Measurements from ENCODE around the gene RASGRF1.

The RASGRF1 gene

DNA sequence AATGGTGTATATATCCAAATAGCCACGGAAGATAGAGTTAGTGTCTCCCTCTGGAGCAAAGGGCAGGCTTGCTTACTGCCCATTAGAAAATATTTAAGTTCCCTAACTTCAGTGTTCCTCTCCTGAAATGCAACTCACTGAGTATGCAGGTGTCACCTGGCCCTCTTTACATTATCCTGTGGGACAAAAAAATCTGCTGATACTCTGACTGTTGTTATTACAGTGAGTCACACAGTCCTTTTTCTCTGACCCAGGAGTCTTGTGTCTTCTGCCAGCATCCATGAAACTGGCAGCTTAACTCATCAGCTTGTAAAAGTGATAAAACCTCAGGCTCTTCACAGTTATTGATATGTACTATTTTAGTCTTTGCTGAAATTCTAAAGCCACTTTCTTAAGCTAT, 42.2 kb upstream of the RASGRF1 start:
- no peak for DNase-seq (ENCODE audit: low read depth in 1 of 2, low spot score in 1 of 2)
- Histone ChIP-seq H3K4me3 (replicated peaks; ENCODE audit: insufficient read depth, low read length) (no peak overlapping the region), H3K27ac (replicated peaks) (no peak overlapping the region), H3K27me3 (ENCODE audit: insufficient read depth, poor library complexity, severe bottlenecking) (peaks cover 9% of the 10 kb centered on the region)
- TF ChIP-seq SPI1 (IDR thresholded peaks at IDR 0.05; ENCODE audit: borderline replicate concordance, low read depth), result no peak
- no peak for TF ChIP-seq GABPA (IDR thresholded peaks at IDR 0.05; ENCODE audit: low read depth)
- no peak for TF ChIP-seq POLR2AphosphoS5 (IDR thresholded peaks at IDR 0.05; ENCODE audit: low read depth)
- TF ChIP-seq, protein P1, sequence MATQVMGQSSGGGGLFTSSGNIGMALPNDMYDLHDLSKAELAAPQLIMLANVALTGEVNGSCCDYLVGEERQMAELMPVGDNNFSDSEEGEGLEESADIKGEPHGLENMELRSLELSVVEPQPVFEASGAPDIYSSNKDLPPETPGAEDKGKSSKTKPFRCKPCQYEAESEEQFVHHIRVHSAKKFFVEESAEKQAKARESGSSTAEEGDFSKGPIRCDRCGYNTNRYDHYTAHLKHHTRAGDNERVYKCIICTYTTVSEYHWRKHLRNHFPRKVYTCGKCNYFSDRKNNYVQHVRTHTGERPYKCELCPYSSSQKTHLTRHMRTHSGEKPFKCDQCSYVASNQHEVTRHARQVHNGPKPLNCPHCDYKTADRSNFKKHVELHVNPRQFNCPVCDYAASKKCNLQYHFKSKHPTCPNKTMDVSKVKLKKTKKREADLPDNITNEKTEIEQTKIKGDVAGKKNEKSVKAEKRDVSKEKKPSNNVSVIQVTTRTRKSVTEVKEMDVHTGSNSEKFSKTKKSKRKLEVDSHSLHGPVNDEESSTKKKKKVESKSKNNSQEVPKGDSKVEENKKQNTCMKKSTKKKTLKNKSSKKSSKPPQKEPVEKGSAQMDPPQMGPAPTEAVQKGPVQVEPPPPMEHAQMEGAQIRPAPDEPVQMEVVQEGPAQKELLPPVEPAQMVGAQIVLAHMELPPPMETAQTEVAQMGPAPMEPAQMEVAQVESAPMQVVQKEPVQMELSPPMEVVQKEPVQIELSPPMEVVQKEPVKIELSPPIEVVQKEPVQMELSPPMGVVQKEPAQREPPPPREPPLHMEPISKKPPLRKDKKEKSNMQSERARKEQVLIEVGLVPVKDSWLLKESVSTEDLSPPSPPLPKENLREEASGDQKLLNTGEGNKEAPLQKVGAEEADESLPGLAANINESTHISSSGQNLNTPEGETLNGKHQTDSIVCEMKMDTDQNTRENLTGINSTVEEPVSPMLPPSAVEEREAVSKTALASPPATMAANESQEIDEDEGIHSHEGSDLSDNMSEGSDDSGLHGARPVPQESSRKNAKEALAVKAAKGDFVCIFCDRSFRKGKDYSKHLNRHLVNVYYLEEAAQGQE (IDR thresholded peaks at IDR 0.05; ENCODE audit: insufficient replicate concordance, low read depth), result no peak
- TF ChIP-seq, protein P2, sequence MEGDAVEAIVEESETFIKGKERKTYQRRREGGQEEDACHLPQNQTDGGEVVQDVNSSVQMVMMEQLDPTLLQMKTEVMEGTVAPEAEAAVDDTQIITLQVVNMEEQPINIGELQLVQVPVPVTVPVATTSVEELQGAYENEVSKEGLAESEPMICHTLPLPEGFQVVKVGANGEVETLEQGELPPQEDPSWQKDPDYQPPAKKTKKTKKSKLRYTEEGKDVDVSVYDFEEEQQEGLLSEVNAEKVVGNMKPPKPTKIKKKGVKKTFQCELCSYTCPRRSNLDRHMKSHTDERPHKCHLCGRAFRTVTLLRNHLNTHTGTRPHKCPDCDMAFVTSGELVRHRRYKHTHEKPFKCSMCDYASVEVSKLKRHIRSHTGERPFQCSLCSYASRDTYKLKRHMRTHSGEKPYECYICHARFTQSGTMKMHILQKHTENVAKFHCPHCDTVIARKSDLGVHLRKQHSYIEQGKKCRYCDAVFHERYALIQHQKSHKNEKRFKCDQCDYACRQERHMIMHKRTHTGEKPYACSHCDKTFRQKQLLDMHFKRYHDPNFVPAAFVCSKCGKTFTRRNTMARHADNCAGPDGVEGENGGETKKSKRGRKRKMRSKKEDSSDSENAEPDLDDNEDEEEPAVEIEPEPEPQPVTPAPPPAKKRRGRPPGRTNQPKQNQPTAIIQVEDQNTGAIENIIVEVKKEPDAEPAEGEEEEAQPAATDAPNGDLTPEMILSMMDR (IDR thresholded peaks at IDR 0.05; ENCODE audit: insufficient read depth, low read length), result no peak

GRCh38 chr15:79132361-79132760, 41.8 kb upstream of the RASGRF1 start:
- no peak for DNase-seq (ENCODE audit: low read depth in 1 of 2, low spot score in 1 of 2)
- no peak overlapping the region for H3K27ac ChIP-seq (replicated peaks)
- no peak for TF ChIP-seq SPI1 (IDR thresholded peaks at IDR 0.05; ENCODE audit: borderline replicate concordance, low read depth)
- TF ChIP-seq, protein P1 (IDR thresholded peaks at IDR 0.05; ENCODE audit: insufficient replicate concordance, low read depth), result no peak
- no peak for TF ChIP-seq POLR2AphosphoS5 (IDR thresholded peaks at IDR 0.05; ENCODE audit: low read depth)
- TF ChIP-seq GABPA (IDR thresholded peaks at IDR 0.05; ENCODE audit: low read depth), result no peak
- peaks cover 9% of the 10 kb centered on the region for H3K27me3 ChIP-seq (ENCODE audit: insufficient read depth, poor library complexity, severe bottlenecking)
- H3K4me3 ChIP-seq (replicated peaks; ENCODE audit: insufficient read depth, low read length), result no peak overlapping the region

- Histone ChIP-seq H3K4me3 (replicated peaks; ENCODE audit: insufficient read depth, low read length) (no peak overlapping the region), H3K27ac (replicated peaks) (no peak overlapping the region), H3K27me3 (ENCODE audit: insufficient read depth, poor library complexity, severe bottlenecking) (peaks cover 7% of the 10 kb centered on the region)
- DNase-seq (ENCODE audit: low read depth in 1 of 2, low spot score in 1 of 2), result no peak
- TF ChIP-seq SPI1 (IDR thresholded peaks at IDR 0.05; ENCODE audit: borderline replicate concordance, low read depth) (no peak), GABPA (IDR thresholded peaks at IDR 0.05; ENCODE audit: low read depth) (no peak), POLR2AphosphoS5 (IDR thresholded peaks at IDR 0.05; ENCODE audit: low read depth) (no peak)
- TF ChIP-seq, protein P1 (IDR thresholded peaks at IDR 0.05; ENCODE audit: insufficient replicate concordance, low read depth), result no peak
Observed at GRCh38 chr15:79130535-79131130, 40.1 kb upstream of the RASGRF1 start.

DNA sequence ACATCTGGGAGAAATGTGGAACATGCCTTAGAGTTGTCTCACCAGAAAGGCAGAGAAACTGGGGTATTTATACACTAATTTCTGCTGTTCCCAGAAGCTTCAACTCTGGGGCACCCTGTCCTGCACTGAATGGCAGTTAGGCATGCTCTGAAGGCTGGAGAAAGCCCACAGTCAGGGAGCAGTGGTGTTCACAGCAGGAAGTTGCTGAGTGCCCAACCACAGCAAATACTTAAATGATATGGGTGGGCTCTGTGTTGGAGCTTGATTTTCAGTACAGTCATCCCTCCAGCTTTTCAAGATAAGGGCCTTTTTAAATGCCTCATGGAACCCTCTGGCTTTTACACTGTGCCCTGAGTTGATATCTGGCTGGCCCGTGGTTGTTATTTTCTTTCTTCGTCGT, 38.7 kb upstream of the RASGRF1 start:
- no peaks in the 10 kb centered on the region for H3K27me3 ChIP-seq (ENCODE audit: insufficient read depth, poor library complexity, severe bottlenecking)
- no peak overlapping the region for H3K4me3 ChIP-seq (replicated peaks; ENCODE audit: insufficient read depth, low read length)
- TF ChIP-seq POLR2AphosphoS5 (IDR thresholded peaks at IDR 0.05; ENCODE audit: low read depth) (no peak), GABPA (IDR thresholded peaks at IDR 0.05; ENCODE audit: low read depth) (no peak), SPI1 (IDR thresholded peaks at IDR 0.05; ENCODE audit: borderline replicate concordance, low read depth) (no peak)
- TF ChIP-seq, protein P2 (IDR thresholded peaks at IDR 0.05; ENCODE audit: insufficient read depth, low read length), result no peak
- TF ChIP-seq, protein P1 (IDR thresholded peaks at IDR 0.05; ENCODE audit: insufficient replicate concordance, low read depth), result no peak
- no peak overlapping the region for H3K27ac ChIP-seq (replicated peaks)
- no peak for DNase-seq (ENCODE audit: low read depth in 1 of 2, low spot score in 1 of 2)
